ENCODE data around the gene AKAP12.
A peak's percentile ranks its signal among the peaks of the same experiment; 100 is the strongest.

The AKAP12 gene

GRCh38 chr6:151239603-151240035 lies at the start of gene AKAP12:
Gene AKAP12, plus strand, starts transcription at chr6:151239967. Its CDS starts 596 bp downstream, at chr6:151240563.
- Histone ChIP-seq H3K36me3 (ENCODE audit: insufficient read depth) (no peaks in the 10 kb centered on the region), H4K20me1 (ENCODE audit: insufficient read depth) (no peaks in the 10 kb centered on the region), H3K4me3 (IDR thresholded peaks at IDR 0.05; ENCODE audit: insufficient read depth, low read depth, low read length) (no peak within 1 kb of the TSS), H2AFZ (ENCODE audit: low read depth) (peak within 1 kb of the TSS; percentile 57), H3K4me2 (peak within 1 kb of the TSS; percentile 36; the same call in 1 of the 2 replicates), H3K9ac (no peak within 1 kb of the TSS), H3K27me3 (ENCODE audit: insufficient read depth, low read depth) (no peaks in the 10 kb centered on the region), H3K27ac (no peak within 1 kb of the TSS), H3K79me2 (ENCODE audit: insufficient read depth, low read depth) (no peaks in the 10 kb centered on the region), H3K4me1 (ENCODE audit: low read depth, poor library complexity, severe bottlenecking) (no peaks in the 10 kb centered on the region)
- no peak for TF ChIP-seq CTCF (conservative IDR thresholded peaks at IDR 0.05; ENCODE audit: low read depth, low read length)

- no peaks in the 10 kb centered on the region for H3K79me2 ChIP-seq (ENCODE audit: insufficient read depth, low read depth)
These were observed 48.2 kb upstream of the AKAP12 start for GRCh38 chr6:151191527-151191926.

DNA sequence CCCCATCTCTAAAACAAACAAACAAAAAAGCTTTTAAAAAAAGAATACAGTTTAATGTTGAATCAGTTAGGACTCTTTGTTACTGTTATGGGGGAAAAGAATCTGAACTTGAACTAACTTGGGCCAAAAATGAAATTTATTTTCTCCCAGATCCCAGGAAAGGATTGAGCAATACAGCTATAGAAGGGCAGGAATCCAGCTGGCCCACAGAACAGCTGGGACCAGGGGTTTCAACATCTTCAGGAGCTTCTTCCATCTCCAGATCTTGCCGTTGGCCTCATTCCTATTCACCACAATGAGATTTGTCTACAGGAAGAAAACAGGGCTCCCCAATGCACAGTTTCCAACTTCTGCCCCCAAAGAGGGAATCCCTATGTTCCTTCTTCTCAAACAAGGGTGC lies 43.2 kb upstream of the AKAP12 start:
- no peak for TF ChIP-seq CTCF (conservative IDR thresholded peaks at IDR 0.05; ENCODE audit: low read depth, low read length)
- no peak overlapping the region for H3K4me2 ChIP-seq
- no peak overlapping the region for H3K9ac ChIP-seq
- H3K4me3 ChIP-seq (IDR thresholded peaks at IDR 0.05; ENCODE audit: insufficient read depth, low read depth, low read length): no peak overlapping the region
- H2AFZ ChIP-seq (ENCODE audit: low read depth): no peak overlapping the region
- no peak overlapping the region for H3K27ac ChIP-seq
- no peaks in the 10 kb centered on the region for H3K27me3 ChIP-seq (ENCODE audit: insufficient read depth, low read depth)
- no peaks in the 10 kb centered on the region for H3K36me3 ChIP-seq (ENCODE audit: insufficient read depth)
- H4K20me1 ChIP-seq (ENCODE audit: insufficient read depth): no peaks in the 10 kb centered on the region
- H3K4me1 ChIP-seq (ENCODE audit: low read depth, poor library complexity, severe bottlenecking): no peaks in the 10 kb centered on the region
- H3K79me2 ChIP-seq (ENCODE audit: insufficient read depth, low read depth): no peaks in the 10 kb centered on the region

More at GRCh38 chr6:151191527-151191926, 48.2 kb upstream of the AKAP12 start:
- Histone ChIP-seq H3K4me3 (IDR thresholded peaks at IDR 0.05; ENCODE audit: insufficient read depth, low read depth, low read length) (no peak overlapping the region), H3K4me1 (ENCODE audit: low read depth, poor library complexity, severe bottlenecking) (no peaks in the 10 kb centered on the region), H4K20me1 (ENCODE audit: insufficient read depth) (no peaks in the 10 kb centered on the region), H2AFZ (ENCODE audit: low read depth) (no peak overlapping the region), H3K9ac (no peak overlapping the region), H3K4me2 (no peak overlapping the region), H3K36me3 (ENCODE audit: insufficient read depth) (no peaks in the 10 kb centered on the region), H3K27ac (no peak overlapping the region), H3K27me3 (ENCODE audit: insufficient read depth, low read depth) (no peaks in the 10 kb centered on the region)
- TF ChIP-seq CTCF (conservative IDR thresholded peaks at IDR 0.05; ENCODE audit: low read depth, low read length): no peak

GRCh38 chr6:151197556-151197955 lies 42.2 kb upstream of the AKAP12 start:
- no peaks in the 10 kb centered on the region for H3K27me3 ChIP-seq (ENCODE audit: insufficient read depth, low read depth)
- no peak overlapping the region for H3K4me2 ChIP-seq
- no peaks in the 10 kb centered on the region for H3K4me1 ChIP-seq (ENCODE audit: low read depth, poor library complexity, severe bottlenecking)
- H3K79me2 ChIP-seq (ENCODE audit: insufficient read depth, low read depth): no peaks in the 10 kb centered on the region
- no peak overlapping the region for H3K9ac ChIP-seq
- H3K27ac ChIP-seq: no peak overlapping the region
- H2AFZ ChIP-seq (ENCODE audit: low read depth): no peak overlapping the region
- H3K4me3 ChIP-seq (IDR thresholded peaks at IDR 0.05; ENCODE audit: insufficient read depth, low read depth, low read length): no peak overlapping the region
- H4K20me1 ChIP-seq (ENCODE audit: insufficient read depth): no peaks in the 10 kb centered on the region
- no peaks in the 10 kb centered on the region for H3K36me3 ChIP-seq (ENCODE audit: insufficient read depth)
- no peak for TF ChIP-seq CTCF (conservative IDR thresholded peaks at IDR 0.05; ENCODE audit: low read depth, low read length)
